Fibroblast of skin of left quadriceps (primary cell): ENCODE data around the gene KRTAP4-16.
"Not testable (repeated sequence)": the region's sequence is repeated elsewhere in the genome, so short reads cannot be mapped to it uniquely, and the experiment has no call there.

Experiments used
- DNase-seq, 2 experiments: peaks; one replicate each; pipeline ENCODE4 v3.0.0-alpha.2; 2013; ENCODE audit warnings: low read depth in 2 of 2

The KRTAP4-16 gene

GRCh38 chr17:41101586-41102259 lies at the start of gene KRTAP4-16:
TSS of gene KRTAP4-16 (minus strand) at chr17:41102209. CDS start at chr17:41102209, 0 bp downstream.
- DNase-seq, result no peak

- DNase-seq, result no peak
Measured at GRCh38 chr17:41151525-41151924, 49.5 kb upstream of the KRTAP4-16 start.

GRCh38 chr17:41150026-41150425 lies 48.0 kb upstream of the KRTAP4-16 start:
- no peak for DNase-seq

- no peak for DNase-seq
Measured at GRCh38 chr17:41149652-41149985, 47.6 kb upstream of the KRTAP4-16 start, which contains the start of gene KRTAP4-5. TSS of gene KRTAP4-5 (minus strand) at chr17:41149825. CDS start at chr17:41149767, 58 bp downstream.

GRCh38 chr17:41148971-41149651 lies 47.1 kb upstream of the KRTAP4-16 start:
- DNase-seq, result not testable (repeated sequence)

GRCh38 chr17:41147531-41148204 lies 45.7 kb upstream of the KRTAP4-16 start:
- DNase-seq, result no peak

- no peak for DNase-seq
Measured at GRCh38 chr17:41145261-41145660, 43.3 kb upstream of the KRTAP4-16 start.

GRCh38 chr17:41144846-41145245 lies 42.8 kb upstream of the KRTAP4-16 start:
- no peak for DNase-seq

GRCh38 chr17:41141361-41141760 lies 39.4 kb upstream of the KRTAP4-16 start:
- no peak for DNase-seq

GRCh38 chr17:41140360-41141131 lies 38.5 kb upstream of the KRTAP4-16 start, which contains the start of gene KRTAP4-6:
TSS of gene KRTAP4-6 (minus strand) at chr17:41140544. CDS start at chr17:41140487, 57 bp downstream.
- DNase-seq, result peak; percentile 89 to 93

- DNase-seq, result not testable (repeated sequence)
Measured at GRCh38 chr17:41139865-41140264, 37.9 kb upstream of the KRTAP4-16 start.

GRCh38 chr17:41133880-41134735 lies 32.1 kb upstream of the KRTAP4-16 start:
- no peak for DNase-seq

GRCh38 chr17:41131979-41132378 lies 30.0 kb upstream of the KRTAP4-16 start:
- DNase-seq, result no peak

- DNase-seq, result no peak
Measured at GRCh38 chr17:41127371-41127770, 25.4 kb upstream of the KRTAP4-16 start.

GRCh38 chr17:41126412-41126811 lies 24.4 kb upstream of the KRTAP4-16 start:
- DNase-seq, result no peak

GRCh38 chr17:41125064-41125463 lies 23.1 kb upstream of the KRTAP4-16 start:
- DNase-seq, result no peak

GRCh38 chr17:41123991-41124371 lies 22.0 kb upstream of the KRTAP4-16 start, which contains the start of gene KRTAP4-12:
TSS of gene KRTAP4-12 (minus strand) at chr17:41124182. CDS start at chr17:41124122, 60 bp downstream.
- not testable (repeated sequence) for DNase-seq

GRCh38 chr17:41123292-41123990 lies 21.4 kb upstream of the KRTAP4-16 start:
- DNase-seq, result not testable (repeated sequence)

GRCh38 chr17:41121742-41122141 lies 19.7 kb upstream of the KRTAP4-16 start:
- no peak for DNase-seq
